ENCODE results near the gene BICDL2. TPM values are rescaled to one million over a fixed set of nuclear protein-coding genes. Genes with fewer than 3 reads are reported as not detected.

BICDL2 gene
- total and polyA plus RNA-seq, 2 of the 8 experiments (the other 6 are each of a cell fraction or from before 2014, with no cell fraction given): 7.3 to 15.9 TPM

GRCh38 chr16:3075523-3075915 lies 38.8 kb upstream of the BICDL2 start:
- H3K4me3 ChIP-seq (ENCODE audit: extremely low read depth in 1 of 4, insufficient read depth in 2 of 4, low read depth in 3 of 4, low read length in 4 of 4): no peak overlapping the region
- ChIA-PET POLR2A (ENCODE audit: partially characterized antibody) (interaction anchor here (0.6 to 6.6 kb wide), 13 partner anchors 9 to 69 kb away, joined by 3 to 86 read pairs (median 5); partner anchors contain the start of genes IL32 and ZSCAN10), CTCF (ENCODE audit: partially characterized antibody) (interaction anchor here (0.6 to 4.4 kb wide), 14 partner anchors 9 to 425 kb away, joined by 3 to 22 read pairs (median 5); partner anchors contain the start of genes CLUAP1 and ZSCAN10)
- no peak overlapping the region for H2AFZ ChIP-seq (ENCODE audit: low read length)
- no peak overlapping the region; a peak in 1 of 4 replicates for H3K4me2 ChIP-seq (ENCODE audit: insufficient read depth in 1 of 2, low read depth in 2 of 2, low read length in 2 of 2)
- no peak overlapping the region for H2BK12ac ChIP-seq (ENCODE audit: low read depth, low read length)
- no peaks in the 10 kb centered on the region for H3K23me2 ChIP-seq (ENCODE audit: low read depth, low read length)
- H2BK120ac ChIP-seq (replicated peaks; ENCODE audit: low read depth, low read length): no peak overlapping the region
- H3K27ac ChIP-seq (ENCODE audit: low read depth, low read length): no peak overlapping the region
- peaks cover 0 to 4% of the 10 kb centered on the region in 2 experiments for H4K20me1 ChIP-seq (replicated peaks in 1 of 2; ENCODE audit: control insufficient read depth in 1 of 2, insufficient read depth in 2 of 2, low read length in 2 of 2)
- H3K4me1 ChIP-seq (replicated peaks in 1 of 4; ENCODE audit: control insufficient read depth in 3 of 4, insufficient read depth in 4 of 4, low read length in 3 of 4): no peaks in the 10 kb centered on the region; a peak in 2 of 7 replicates
- H2BK15ac ChIP-seq (ENCODE audit: low read length): no peak overlapping the region
- no peak overlapping the region for H4K8ac ChIP-seq (ENCODE audit: extremely low read depth, insufficient read depth, low read length)
- no peaks in the 10 kb centered on the region for H3K79me1 ChIP-seq (ENCODE audit: low read depth, low read length)
- no peak overlapping the region for H2AK5ac ChIP-seq (ENCODE audit: low read depth, low read length)
- no peak overlapping the region for H3K14ac ChIP-seq (ENCODE audit: insufficient read length)
- DNase-seq (ENCODE audit: low read depth in 1 of 2, low spot score in 2 of 2) (no peak), FAIRE-seq (no peak)
- H2BK5ac ChIP-seq (ENCODE audit: low read depth, low read length): no peak overlapping the region
- no peak overlapping the region for H4K5ac ChIP-seq (ENCODE audit: insufficient read length, low read depth, low read length)
- no peak overlapping the region for H3K9ac ChIP-seq (replicated peaks in 1 of 4; ENCODE audit: extremely low read depth in 1 of 4, low read depth in 3 of 4, low read length in 3 of 4)
- H3K27me3 ChIP-seq (replicated peaks in 1 of 4; ENCODE audit: control insufficient read depth in 3 of 4, extremely low read depth in 1 of 4, insufficient read depth in 3 of 4, low read length in 3 of 4): no peaks in the 10 kb centered on the region; a peak in 1 of 7 replicates
- no peak overlapping the region for H3K23ac ChIP-seq (ENCODE audit: insufficient read length)
- no peak overlapping the region for H3K4ac ChIP-seq (replicated peaks; ENCODE audit: insufficient read length, low read depth, low read length)
- no peaks in the 10 kb centered on the region for H3K79me2 ChIP-seq (ENCODE audit: control insufficient read depth in 1 of 2, insufficient read depth in 2 of 2, low read length in 2 of 2)
- H4K91ac ChIP-seq (replicated peaks; ENCODE audit: insufficient read length, low read length): no peak overlapping the region
- no peaks in the 10 kb centered on the region for H3K36me3 ChIP-seq (ENCODE audit: control insufficient read depth in 2 of 4, insufficient read depth in 4 of 4, low read length in 3 of 4)
- H3K56ac ChIP-seq (replicated peaks; ENCODE audit: insufficient read length, low read depth, low read length): no peak overlapping the region
- 77% methylated on average over 10 of the region's 10 CpGs; no CpG with 5 or more reads in 1 of the 2 experiments for WGBS, 2 experiments (ENCODE audit: extremely low coverage in 1 of 2, insufficient coverage in 1 of 2, insufficient read length in 1 of 2, insufficient replicate concordance in 2 of 2, low coverage in 1 of 2, low lambda C conversion rate in 2 of 2, missing lambda C conversion rate in 1 of 2)
- TF ChIP-seq TAF1 (IDR thresholded peaks at IDR 0.05; ENCODE audit: low read depth, low read length) (no peak), JUN (IDR thresholded peaks at IDR 0.05; ENCODE audit: low read depth, low read length) (no peak)
- no peak overlapping the region for H2BK20ac ChIP-seq (ENCODE audit: low read length)
- no peaks in the 10 kb centered on the region for H3K9me3 ChIP-seq (ENCODE audit: insufficient read depth in 2 of 2, low read depth in 1 of 2, low read length in 1 of 2)
- no peak overlapping the region for H3K18ac ChIP-seq (ENCODE audit: extremely low read depth, low read length)

Data from H1 (cell line).